ENCODE results near the gene TMPRSS4.

Gene TMPRSS4, protein sequence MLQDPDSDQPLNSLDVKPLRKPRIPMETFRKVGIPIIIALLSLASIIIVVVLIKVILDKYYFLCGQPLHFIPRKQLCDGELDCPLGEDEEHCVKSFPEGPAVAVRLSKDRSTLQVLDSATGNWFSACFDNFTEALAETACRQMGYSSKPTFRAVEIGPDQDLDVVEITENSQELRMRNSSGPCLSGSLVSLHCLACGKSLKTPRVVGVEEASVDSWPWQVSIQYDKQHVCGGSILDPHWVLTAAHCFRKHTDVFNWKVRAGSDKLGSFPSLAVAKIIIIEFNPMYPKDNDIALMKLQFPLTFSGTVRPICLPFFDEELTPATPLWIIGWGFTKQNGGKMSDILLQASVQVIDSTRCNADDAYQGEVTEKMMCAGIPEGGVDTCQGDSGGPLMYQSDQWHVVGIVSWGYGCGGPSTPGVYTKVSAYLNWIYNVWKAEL

DNA sequence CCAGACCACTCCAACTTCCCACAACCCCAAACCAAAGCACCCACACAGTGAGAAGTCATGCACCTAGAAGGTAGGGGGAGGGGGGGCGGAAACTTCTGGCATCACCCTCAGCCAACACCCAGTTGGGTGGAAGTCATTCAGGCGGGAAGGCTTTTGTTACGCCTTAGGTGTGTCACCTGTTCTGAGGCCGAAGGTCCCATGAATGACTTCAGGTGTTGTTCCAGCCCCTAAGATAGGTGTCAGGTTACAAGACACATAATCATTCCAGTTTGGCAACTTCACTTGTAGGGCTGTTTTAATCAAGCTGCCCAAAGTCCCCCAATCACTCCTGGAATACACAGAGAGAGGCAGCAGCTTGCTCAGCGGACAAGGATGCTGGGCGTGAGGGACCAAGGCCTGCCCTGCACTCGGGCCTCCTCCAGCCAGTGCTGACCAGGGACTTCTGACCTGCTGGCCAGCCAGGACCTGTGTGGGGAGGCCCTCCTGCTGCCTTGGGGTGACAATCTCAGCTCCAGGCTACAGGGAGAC is at the start of gene TMPRSS4:
TMPRSS4 (plus strand) TSS at position 325 of the 528 bp plus-strand sequence. CDS start 225 bp downstream, outside the sequence.
- no peak for DNase-seq

DNA sequence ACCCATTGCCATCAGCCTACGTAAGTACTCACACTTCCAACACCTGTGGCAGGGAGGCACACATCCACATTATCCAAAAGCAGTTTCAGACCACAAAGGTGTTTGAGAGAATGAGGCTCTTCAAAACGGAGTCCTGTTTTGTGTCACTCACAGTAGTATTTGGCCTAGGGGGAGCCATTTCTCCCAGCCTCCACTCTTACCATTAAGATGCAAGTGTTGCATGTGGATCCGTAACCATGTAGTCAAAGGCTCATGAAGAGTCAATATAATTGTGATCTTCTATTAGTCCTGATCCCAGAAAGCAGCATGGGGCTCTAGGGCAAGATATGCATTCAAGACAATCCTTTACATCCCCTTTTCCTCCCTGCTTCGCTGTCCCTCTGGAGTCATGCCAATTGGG is 49.2 kb upstream of the TMPRSS4 start:
- no peak for DNase-seq

DNA sequence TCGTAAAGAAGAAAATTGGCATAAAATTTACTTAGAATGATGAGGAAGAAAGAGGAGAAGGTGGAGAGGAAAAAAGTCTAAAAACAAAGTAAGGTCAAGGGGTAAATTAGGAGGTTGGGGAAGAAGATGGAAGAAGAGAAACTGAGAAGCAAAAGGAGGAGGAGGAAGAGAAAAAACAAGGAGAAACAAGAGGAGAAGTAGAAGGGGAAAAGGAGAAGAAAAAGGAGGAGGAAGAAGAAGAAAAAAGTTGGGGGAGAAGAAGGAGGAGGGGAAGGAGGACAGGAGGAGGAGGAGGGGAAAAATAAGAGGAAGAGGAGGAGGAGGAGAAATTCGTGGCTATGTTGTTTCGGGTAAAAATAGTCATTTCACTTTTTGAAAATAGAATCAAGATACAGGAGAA is 48.3 kb upstream of the TMPRSS4 start:
- DNase-seq, result no peak

DNA sequence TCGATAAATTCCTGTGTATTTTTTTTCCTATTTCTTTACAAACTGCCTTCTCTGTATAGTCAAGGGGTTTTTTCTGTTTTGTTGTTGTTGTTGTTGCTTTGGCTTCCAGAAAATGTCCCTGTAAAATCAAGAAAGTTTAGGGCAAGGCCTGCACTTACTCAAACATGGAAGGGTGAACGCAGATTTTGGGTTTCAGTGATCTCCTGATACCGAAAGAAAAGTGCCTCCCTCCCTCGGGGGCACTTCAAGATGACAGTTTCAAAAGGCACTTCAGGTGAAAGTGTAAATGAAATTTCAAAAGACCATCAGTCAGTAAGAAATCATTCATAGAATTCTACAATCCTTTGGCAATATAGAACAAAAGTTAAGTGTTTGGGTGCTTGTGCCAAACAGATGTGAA is 43.4 kb upstream of the TMPRSS4 start:
- DNase-seq, result no peak

DNA sequence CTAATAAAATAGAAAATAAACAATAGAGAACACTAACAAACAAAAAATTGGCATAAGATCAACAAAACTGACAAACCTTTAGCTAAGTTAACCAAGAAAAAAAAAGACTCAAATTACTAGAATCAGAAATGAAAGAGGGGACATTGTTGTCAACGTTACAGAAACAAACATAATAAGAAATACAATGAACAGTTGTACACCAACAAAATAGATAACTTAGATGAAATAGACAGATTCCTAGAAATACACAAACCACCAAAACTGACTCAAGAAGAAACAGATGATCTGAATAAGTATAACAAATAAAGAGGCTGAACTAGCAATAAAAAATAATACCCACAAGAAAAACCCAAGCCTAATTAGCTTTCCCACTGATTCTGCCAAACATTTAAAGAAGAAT is 34.7 kb upstream of the TMPRSS4 start:
- no peak for DNase-seq

DNA sequence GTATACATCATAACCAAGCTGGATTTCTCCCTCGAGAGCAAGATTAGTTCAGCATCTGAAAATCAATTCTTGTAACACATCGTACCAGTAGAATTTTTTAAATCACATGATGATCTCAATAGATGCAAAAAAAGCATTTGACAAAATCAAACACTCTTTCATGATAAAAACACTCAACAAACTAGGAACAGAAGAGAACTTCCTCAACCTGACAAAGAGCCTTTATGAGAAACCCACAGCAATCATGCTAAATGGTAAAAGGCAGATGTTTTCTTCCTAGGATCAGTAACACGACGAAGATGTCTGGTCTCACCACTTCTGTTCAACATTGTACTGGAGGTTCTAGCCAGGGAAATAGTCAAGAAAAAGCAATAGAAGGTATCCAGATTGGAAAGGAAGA is 34.1 kb upstream of the TMPRSS4 start:
- no peak for DNase-seq

DNA sequence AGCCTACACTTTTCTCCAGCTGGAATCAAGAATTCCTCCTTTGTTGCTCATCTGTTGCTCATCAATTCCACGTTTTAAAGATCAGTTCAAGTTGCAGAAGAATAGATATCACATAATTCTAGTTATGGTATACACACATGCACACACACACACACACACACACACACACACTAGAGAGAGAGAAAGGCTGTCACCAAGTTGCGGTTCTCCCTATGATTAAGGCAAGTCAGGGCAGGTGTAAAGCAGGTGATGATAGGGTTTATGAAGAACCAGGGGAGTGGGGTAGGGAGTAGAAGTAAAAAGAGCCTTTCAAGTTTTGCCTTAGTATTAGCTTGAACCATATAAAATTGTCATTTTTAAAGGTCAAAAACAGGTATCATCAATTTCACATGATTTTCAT is 31.7 kb upstream of the TMPRSS4 start:
- no peak for DNase-seq

DNA sequence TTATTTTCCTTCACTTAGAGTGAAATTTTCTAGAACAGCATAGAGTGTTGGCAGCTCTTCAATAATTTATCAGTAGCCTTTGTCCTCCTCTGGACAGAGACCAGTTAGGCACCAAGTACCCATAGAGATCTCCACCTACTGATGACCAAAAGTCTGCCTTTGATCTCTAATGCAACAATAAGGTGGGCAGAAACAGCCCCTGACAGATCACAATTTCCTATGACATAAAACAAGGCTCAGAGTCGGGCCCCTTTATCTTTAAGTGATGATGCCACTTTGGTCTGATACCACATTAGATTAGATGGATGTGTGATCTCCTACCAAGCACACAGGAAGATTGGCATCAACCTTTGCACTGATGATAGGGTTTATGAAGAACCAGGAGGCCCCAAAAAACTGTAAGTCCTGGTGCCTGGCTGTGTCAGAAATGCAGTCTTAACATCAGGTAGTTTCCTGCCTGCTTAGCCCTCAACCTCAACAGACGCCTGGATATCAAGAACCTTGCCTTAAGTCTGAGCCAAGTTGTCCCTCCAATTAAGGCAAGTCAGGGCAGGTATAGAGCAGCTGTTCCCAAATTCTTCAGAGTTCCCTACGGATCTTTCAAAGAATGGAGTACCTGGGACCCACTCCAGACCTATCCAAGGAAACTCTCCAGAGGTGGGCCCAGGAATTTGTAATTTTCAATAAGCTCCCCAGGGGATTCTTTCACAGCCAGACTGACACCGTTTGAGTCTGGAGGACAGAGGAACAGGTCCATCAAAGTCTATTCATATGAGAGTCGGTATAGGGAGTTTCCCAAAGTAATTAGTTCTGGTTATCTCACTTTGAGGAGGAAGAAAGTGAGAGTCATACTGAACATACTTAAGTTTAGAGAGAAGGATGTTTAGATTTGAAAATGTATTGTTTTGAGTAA is 30.6 kb upstream of the TMPRSS4 start:
- DNase-seq, result no peak

DNA sequence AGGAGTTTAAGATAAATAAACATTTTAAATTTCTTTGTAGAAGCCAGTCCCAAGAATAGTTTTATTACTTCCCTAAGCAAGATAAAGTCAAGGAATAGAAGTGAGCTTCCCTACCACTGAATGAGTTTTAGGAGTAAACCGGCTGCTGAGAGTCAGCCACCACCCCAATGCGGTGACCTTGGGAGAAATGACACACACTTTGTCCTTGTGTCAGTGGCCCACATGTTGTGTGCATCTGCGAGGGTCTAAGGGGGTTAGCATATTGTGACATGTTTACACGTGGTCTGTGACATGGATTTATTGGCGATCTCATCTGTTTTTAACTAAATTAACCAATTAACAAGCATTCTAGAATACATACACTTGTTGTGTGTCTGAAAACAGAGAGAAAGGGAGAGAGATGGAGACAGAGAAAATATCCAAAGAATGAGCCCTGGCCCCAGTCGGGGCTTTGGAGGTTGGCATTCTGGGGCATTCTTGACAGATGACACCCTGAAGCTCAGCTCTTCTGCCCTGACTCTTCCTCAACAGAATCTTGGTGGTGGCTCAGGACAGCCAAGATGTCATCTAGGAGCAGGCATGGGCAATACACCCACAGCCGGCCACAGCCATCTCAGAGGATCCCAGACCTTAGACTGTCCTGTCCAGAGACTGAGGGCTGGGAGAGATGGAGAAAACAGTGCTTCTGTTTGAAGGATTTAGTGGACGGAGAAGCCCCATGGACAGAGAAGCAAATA is 29.7 kb upstream of the TMPRSS4 start:
- DNase-seq, result no peak

DNA sequence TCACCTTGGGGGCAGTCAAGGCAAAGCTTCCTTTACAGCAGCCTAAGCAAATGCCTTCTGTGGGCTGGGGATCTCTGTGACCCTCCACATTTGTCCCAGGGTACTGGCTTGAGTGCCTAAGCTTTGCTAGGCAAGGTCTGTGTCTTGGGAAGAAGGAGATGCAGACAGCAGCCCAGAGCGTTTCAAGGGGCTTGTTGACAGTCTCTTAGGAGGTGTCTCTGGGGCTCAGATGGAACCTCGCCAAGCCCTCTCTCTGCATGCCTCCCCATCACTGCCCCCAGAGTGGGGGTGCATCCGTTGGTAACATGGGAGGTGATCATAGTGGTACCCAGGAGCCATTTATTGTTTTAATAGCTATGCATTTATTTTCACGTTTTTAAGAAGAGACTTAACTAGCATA is 29.1 kb upstream of the TMPRSS4 start:
- DNase-seq, result no peak

DNA sequence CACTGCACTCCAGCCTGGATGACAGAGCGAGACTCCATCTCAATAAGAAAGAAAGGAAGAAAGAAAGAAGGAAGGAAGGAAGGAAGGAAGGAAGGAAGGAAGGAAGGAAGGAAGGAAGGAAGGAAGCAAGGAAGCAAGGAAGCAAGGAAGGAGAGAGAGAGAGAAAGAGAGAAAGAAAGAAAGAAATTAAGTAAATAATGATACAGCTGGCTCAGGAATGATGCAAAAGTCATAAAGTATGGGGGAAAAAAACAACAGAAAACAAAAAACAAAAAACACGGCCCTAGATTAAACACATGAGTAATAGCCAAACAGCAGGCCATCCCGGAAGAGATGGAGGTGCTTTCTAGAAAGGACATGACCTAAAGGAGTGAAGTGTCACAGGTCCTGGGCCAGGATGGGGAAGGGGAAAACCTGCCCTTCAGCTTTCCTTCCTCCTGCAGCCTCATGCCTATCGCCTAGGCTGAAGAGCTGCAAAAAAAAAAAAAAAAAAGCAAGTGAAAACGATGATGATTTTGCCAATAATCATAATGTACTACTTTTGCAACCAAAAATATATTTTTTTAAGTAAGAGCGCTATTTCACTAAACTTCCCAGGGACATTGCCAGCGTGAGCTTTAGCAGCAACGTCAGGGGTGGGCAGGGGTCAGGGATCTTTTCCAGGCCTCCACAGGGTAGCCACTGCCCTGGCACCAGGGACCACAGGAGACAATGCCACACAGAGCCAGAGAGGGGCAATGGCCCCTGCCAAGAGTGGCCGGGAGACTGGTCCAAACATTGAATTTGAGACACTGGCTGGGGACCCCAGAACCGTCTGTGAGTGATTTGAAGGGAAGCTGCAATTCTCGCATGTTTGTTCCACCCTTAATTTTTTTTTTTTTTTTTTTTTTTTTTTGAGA is 28.2 kb upstream of the TMPRSS4 start:
- no peak for DNase-seq

DNA sequence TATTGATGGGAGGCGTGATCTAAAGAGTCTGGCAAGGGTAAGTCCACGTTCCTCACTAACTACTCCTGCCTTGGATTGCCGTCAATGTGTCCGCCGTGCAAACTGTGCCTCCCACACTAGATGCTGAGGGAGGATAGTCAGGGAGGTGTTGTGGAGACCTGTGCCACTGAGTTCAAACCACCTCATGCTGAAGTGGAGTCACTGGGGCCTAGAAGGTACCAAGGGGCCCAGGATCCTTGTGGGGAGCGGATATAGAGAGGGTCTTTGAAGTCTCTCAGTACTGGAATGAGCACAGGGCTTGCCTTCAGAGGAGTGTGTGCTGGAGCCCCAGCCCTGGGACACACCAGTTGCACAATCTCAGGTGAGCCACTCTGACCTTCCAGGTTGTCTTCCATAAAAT is 27.1 kb upstream of the TMPRSS4 start:
- no peak for DNase-seq

DNA sequence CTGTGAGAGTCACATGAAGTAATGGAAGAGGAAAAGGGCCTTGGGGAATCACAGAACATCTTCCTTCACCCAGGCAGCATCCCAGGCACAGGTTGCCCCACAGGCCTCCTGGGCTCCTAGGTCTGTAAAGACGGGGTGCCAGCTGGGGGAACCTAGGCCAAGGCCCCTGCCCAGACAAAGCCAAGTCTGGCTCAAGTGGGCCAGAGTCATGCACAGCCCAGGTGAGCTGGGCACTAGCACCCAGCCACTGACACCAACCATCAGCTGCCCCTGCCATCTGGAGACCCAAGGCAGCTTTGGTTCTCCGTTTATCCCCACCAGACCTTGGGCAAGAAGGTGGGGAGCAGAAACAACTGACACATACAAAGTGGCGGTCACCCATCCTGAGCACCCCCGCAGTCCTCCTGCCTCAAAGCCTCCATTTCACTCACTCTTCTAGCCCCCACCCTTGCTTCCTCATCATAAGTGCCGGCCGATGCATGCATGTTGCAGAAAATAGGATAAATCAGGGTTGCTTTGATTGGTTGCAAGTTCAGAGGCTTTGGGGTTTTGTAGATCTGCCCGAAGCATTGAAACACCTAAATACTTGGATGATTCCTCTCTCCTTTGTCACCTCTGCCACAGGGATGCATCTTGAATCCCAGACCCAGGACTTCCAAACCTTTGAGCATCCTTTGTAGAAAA is 26.5 kb upstream of the TMPRSS4 start:
- no peak for DNase-seq

DNA sequence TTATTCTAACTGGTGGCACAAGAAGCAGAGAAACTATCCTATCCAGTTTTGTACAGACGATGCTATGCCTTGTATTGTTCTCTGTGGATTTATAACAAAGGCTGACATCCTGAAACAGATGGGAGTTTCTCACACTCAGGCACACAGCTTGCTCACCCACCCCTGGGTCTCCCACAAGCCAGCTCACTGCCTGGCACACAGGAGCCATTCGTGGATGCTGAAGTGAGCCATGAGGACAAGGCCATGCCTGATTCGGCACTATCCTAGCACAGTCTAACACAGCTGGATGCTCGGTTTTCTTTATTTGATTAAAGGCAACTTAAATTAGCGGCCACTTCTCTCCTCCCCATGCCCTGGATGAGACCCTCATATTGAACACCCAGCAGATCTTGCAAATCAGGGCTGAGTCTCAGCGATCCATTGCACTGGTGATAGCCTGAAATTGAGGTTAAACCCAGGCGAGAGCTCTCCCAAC is 25.7 kb upstream of the TMPRSS4 start:
- no peak for DNase-seq

DNA sequence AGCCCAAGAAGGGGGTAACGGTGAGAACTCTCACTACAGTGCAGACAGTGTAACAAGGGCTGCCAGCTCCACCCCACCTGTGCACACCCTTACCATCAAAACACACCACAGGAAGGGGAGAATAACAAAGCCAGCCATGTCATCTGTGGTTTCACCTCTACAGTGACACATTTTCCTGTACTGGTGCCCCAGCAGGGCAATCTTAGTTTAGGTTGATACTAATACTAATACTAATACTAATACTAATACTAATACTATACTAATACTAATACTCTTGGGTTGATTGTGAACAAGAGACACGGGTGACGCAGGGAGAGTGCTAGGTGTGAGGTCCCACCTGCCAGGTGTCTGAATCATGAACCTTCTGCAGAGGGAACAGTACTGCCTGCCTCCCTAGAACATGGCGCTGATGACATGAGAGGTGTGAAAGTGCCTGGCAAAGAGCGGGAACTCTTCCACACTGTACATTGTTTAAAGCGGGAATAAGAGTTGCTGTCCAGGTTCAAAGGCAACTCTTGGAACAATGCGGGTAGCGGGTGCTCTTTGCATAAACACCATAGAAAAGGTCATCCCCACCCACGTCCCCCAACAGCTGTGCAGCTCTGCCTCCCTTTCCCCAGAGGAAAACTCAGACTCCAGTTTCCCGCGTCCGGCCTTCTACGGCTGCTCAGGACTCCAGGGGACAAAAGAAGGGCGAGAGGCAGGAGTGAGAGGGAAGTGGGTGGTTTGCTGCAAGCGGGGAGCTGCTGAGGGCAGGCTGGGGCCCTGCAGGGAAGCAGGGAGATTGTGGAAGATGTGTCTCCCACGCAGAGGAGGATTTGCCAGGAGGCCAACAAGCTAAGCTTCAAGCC is 25.0 kb upstream of the TMPRSS4 start:
- no peak for DNase-seq

DNA sequence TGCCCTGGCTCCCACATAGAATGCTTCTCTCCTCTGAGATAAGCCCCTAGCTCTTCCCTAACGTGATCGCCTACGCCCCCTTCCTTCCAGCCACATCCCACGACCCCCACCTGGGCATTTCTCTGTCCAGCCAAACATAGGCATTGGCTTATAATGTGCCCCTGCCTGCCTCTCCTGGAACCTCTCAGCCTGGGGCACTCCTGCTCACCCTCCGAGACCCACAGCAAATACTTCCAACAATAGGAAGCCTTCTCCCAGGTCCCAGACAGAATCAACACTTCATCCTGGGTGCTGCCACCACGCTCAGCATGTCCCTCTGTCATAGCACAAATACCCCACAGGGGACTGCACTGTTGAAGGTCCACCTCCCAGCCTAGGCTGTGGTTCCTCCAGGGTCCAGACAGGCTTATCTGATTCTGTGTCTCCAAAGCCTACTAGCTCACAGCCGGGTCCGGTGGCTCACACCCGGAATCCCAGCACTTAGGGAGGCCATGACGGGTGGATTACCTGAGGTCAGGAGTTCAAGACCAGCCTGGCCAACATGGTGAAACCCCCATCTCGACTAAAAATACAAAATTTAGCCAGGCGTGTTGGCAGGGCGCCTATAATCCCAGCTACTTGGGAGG is 24.2 kb upstream of the TMPRSS4 start:
- DNase-seq, result no peak

DNA sequence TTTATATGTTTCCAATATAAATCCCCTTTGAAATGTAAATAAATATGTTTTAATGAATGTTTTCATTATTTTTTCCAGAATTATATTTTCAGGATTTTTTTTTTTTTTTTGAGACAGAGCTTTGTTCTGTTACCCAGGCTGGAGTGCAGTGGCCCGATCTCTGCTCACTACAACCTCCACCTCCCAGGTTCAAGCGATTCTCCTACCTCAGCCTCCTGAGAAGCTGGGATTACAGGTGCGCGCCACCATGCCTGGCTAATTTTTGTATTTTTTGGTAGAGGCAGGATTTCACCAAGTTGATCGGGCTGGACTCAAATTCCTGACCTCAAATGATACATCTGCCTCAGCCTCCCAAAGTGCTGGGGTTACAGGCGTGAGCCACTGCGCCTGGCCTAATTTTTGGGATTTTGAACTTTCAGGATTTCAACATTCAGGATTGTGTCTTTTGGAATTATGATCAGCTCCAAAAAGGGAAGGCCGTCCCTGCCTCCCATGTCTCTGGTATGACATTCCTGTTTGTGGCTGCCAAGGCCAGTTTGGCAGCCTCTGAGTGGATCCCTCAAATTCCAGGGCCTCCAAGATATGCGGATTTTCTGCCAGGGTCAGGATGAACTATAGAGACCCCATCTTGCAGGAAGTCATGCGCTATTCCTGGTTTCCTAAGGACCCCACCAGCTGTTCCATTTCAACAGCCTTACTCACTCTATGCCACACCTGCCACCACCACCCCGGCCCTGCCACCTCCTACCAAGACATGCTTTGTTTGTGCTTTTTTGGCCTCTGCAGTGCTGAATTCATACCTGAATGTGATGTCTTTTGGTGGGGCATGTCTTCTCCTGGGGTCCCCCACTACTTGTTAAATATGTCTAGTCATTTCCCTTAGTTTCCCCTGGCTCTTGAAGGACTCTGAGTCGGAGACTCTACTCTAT is 21.9 kb upstream of the TMPRSS4 start:
- no peak for DNase-seq

DNA sequence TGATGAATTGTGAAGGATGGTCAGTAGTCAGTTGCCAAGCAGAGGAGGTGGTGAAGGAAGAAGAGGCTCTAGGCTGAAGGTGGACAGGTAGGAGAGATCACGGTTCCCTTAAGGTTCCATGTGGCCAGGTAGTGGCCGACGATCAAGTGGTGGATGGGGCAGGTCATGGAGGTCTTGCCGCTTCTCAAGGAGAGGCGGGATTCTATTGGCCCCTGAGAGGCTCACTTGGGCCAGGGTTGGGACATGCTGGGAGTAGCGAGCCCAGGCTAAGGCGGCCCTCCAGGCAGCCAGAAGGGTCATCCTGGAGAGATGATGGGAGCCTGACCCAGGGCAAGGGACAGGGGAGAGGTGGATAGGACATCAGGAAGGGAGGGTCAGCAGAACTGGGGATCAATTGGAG is 20.9 kb upstream of the TMPRSS4 start:
- no peak for DNase-seq

DNA sequence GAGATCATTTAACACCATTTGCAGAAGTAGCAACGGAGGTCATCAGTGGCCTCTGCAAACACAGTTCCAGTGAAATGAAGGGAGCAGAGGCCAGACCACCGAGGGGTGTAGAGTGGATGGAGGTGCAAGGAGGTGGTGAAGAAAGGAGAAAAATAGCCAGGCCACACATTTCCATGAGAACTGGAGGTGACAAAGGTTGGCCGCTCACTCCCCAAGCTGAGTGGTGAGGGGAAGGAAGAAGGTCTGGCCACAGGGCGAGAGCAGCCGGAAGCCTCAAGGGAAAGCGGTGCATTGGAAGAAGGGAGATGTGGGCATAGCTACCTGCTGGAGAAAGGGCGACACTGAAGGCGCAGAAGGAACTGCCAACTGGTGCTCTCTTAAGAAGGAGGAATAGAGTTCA is 20.1 kb upstream of the TMPRSS4 start:
- DNase-seq, result no peak

All from hematopoietic multipotent progenitor cell treated with erythropoietin and hydrocortisone succinate and interleukin-3 and kit ligand, for 8 days (in vitro differentiated cells).